Endothelial cell of umbilical vein (primary cell): ENCODE data around the gene SPIRE2. TPM values are rescaled to one million over a fixed set of nuclear protein-coding genes. Genes with fewer than 3 reads are reported as not detected.

Source experiments
- BruUV-seq: library from RNA; stranded (reverse); fragments of 400-500 nt; replicated peaks from 2 replicates; lab custom pipeline; 2021; lab: Mats Ljungman, UMichigan
- CTCF ChIA-PET: fragments of 300-600, 350-600 bp; sonication (Branson Sonifier 250); formaldehyde crosslinking; loops from one replicate; lab custom pipeline; 2021; ENCODE audit warnings: antibody characterized with exemption, inconsistent platforms; lab: Charles Lee
- POLR2A ChIA-PET: fragments of 300-600, 350-600 bp; sonication (Branson Sonifier 250); formaldehyde crosslinking; loops from one replicate; lab custom pipeline; 2021; ENCODE audit warnings: antibody characterized with exemption, inconsistent platforms; lab: Charles Lee
- DNase-seq: peaks from one replicate; pipeline ENCODE4 v3.0.0-alpha.2; 2011; ENCODE audit warnings: low read depth, low spot score
- FAIRE-seq: peaks from 2 replicates; lab custom pipeline; 2011; peaks lifted over from hg19 to GRCh38; lab: Jason Lieb, UNC
- H2AFZ ChIP-seq: 2 replicates; pipeline ENCODE4 v1.6.0; 2012; ENCODE audit warnings: low read depth, low read length, control low read depth, inconsistent platforms
- H3K27ac ChIP-seq: 2 replicates; pipeline ENCODE4 v1.5.1; 2011; ENCODE audit warnings: low read depth, mild to moderate bottlenecking, control low read depth, low read length, moderate library complexity; ENCODE audit not compliant: insufficient read depth
- H3K27me3 ChIP-seq, 2 experiments: 2 replicates each; pipeline versions ENCODE4 v1.6.0 to v1.6.1; 2011; ENCODE audit warnings: low read length in 2 of 2, mixed read lengths in 1 of 2; ENCODE audit not compliant: control insufficient read depth in 2 of 2, insufficient read depth in 2 of 2
- H3K36me3 ChIP-seq, 2 experiments: 2 replicates in 1 of 2; 3 replicates in 1 of 2; pipeline ENCODE4 v1.5.1; 2011; ENCODE audit warnings: low read length in 2 of 2, mild to moderate bottlenecking in 1 of 2, moderate library complexity in 1 of 2; ENCODE audit not compliant: control insufficient read depth in 2 of 2, insufficient read depth in 2 of 2; ENCODE audit errors: extremely low read depth in 1 of 2
- H3K4me1 ChIP-seq: 3 replicates; pipeline ENCODE4 v1.5.1; 2011; ENCODE audit warnings: mild to moderate bottlenecking, low read length; ENCODE audit not compliant: control insufficient read depth, insufficient read depth; ENCODE audit errors: extremely low read depth
- H3K4me2 ChIP-seq: 2 replicates; pipeline ENCODE4 v1.6.1; 2011; ENCODE audit warnings: low read length, control low read depth, mixed read lengths; ENCODE audit not compliant: insufficient read depth
- H3K4me3 ChIP-seq, 3 experiments: fragments of 200-600 bp in 1 of 3; sonication (generic), shearing (Covaris generic) in 1 of 3; replicated peaks in 1 of 3; 2 replicates each; pipeline ENCODE4 v1.5.1; 2011 to 2016; ENCODE audit warnings: control low read depth in 3 of 3, low read length in 3 of 3, mild to moderate bottlenecking in 2 of 3, inconsistent platforms in 1 of 3, low read depth in 1 of 3, moderate library complexity in 1 of 3; ENCODE audit not compliant: insufficient read depth in 1 of 3
- H3K79me2 ChIP-seq: 2 replicates; pipeline ENCODE4 v1.6.0; 2012; ENCODE audit warnings: low read length, inconsistent platforms; ENCODE audit not compliant: control insufficient read depth, insufficient read depth
- H3K9ac ChIP-seq: replicated peaks from 2 replicates; pipeline ENCODE3; 2011; ENCODE audit warnings: low read length, control low read depth; ENCODE audit not compliant: insufficient read depth; ENCODE audit errors: extremely low read depth
- H3K9me1 ChIP-seq: replicated peaks from 3 replicates; pipeline ENCODE4 v1.6.0; 2011; ENCODE audit warnings: mild to moderate bottlenecking, low read length; ENCODE audit not compliant: control insufficient read depth, insufficient read depth; ENCODE audit errors: extremely low read depth
- H3K9me3 ChIP-seq: replicated peaks from 2 replicates; pipeline ENCODE4 v1.5.1; 2012; ENCODE audit warnings: low read length, inconsistent platforms; ENCODE audit not compliant: control insufficient read depth, insufficient read depth
- H4K20me1 ChIP-seq: replicated peaks from 2 replicates; pipeline ENCODE3; 2011; ENCODE audit warnings: mild to moderate bottlenecking, low read length; ENCODE audit not compliant: control insufficient read depth, insufficient read depth; ENCODE audit errors: extremely low read depth
- CTCF ChIP-seq, 2 donors: IDR thresholded peaks; 1 replicate in 1 of 2; 2 replicates in 1 of 2; pipeline ENCODE4 v1.5.1; 2011; ENCODE audit warnings: low read length in 2 of 2, mild to moderate bottlenecking in 2 of 2, moderate library complexity in 2 of 2, control low read depth in 1 of 2, inconsistent platforms in 1 of 2, low read depth in 1 of 2; ENCODE audit not compliant: insufficient read depth in 1 of 2; ENCODE audit errors: extremely low read depth in 1 of 2
- EZH2 ChIP-seq: IDR thresholded peaks from 2 replicates; pipeline ENCODE4 v1.6.1; 2012; ENCODE audit warnings: borderline replicate concordance, low read depth, mild to moderate bottlenecking, moderate library complexity, low read length, inconsistent platforms; ENCODE audit not compliant: severe bottlenecking
- FOS ChIP-seq: IDR thresholded peaks from 2 replicates; pipeline ENCODE4 v1.6.1; 2011; ENCODE audit warnings: mild to moderate bottlenecking, low read length, moderate library complexity, borderline replicate concordance; ENCODE audit not compliant: insufficient read depth
- GATA2 ChIP-seq: IDR thresholded peaks from 2 replicates; pipeline ENCODE4 v1.7.0; 2011; ENCODE audit warnings: low read depth, mild to moderate bottlenecking, moderate library complexity, mixed read lengths, low read length; ENCODE audit not compliant: insufficient read length, insufficient read depth
- JUN ChIP-seq: IDR thresholded peaks from 2 replicates; pipeline ENCODE4 v1.6.1; 2011; ENCODE audit warnings: borderline replicate concordance, low read depth; ENCODE audit not compliant: insufficient read length, insufficient read depth
- MAX ChIP-seq: IDR thresholded peaks from 2 replicates; pipeline ENCODE4 v1.6.1; 2011; ENCODE audit not compliant: insufficient read depth, insufficient read length
- MYC ChIP-seq: IDR thresholded peaks from one replicate; pipeline ENCODE4 v1.6.1; 2011; ENCODE audit warnings: mild to moderate bottlenecking, low read depth, low read length
- POLR2A ChIP-seq: IDR thresholded peaks from 2 replicates; pipeline ENCODE4 v1.6.1; 2012; ENCODE audit warnings: low read depth, mild to moderate bottlenecking, control low read depth, low read length
- POLR2AphosphoS5 ChIP-seq: IDR thresholded peaks from 2 replicates; pipeline ENCODE4 v1.6.1; 2012; ENCODE audit warnings: low read depth, mild to moderate bottlenecking, control low read depth, low read length, moderate library complexity; ENCODE audit not compliant: insufficient read depth
- dilution Hi-C: fragments of 300-500 bp; cut with MboI; formaldehyde crosslinking; loops from one replicate; pipeline ENCODE4 v1.15.0; 2019; ENCODE audit warnings: low sequenced_read_pairs; ENCODE audit not compliant: extremely low pct_ligation_motif_present
- intact Hi-C: fragments of 100-400 bp; cut with micrococcal nuclease; formaldehyde crosslinking; loops from one replicate; pipeline ENCODE4 v1.10.0; 2022
- polyA plus RNA-seq, 4 experiments: library from polyadenylated mRNA; depleted of rRNA in 3 of 4; stranded (reverse) in 3 of 4; unstranded in 1 of 4; fragments of >200 nt; gene quantifications; 2 replicates each; pipeline versions ENCODE4 v1.2.1 to v1.2.3, GENCODE V29; 2011 to 2012; ENCODE audit warnings: missing spikeins in 1 of 4
- total RNA-seq: library from RNA; stranded (reverse); gene quantifications from 2 replicates; pipeline ENCODE4 v1.2.3, GENCODE V29; 2021

The SPIRE2 gene
- total and polyA plus RNA-seq, 2 donors (not counting 3 experiments of a cell fraction or from before 2014, with no cell fraction given): 1.2 to 3.1 TPM

GRCh38 chr16:89828870-89829629 is 775 bp downstream of the SPIRE2 start:
- intact Hi-C loops: loop anchor here (1.0 kb wide), 1 partner anchor 13 kb away; the partner anchor contains the start of gene FANCA
- BruUV-seq: no TSS peak
- CTCF ChIA-PET: interaction anchor here (0.7 to 3.0 kb wide), 6 partner anchors 9 to 123 kb away, joined by 3 to 17 read pairs (median 3); partner anchors contain the start of gene FANCA

More at GRCh38 chr16:89828870-89829629, 775 bp downstream of the SPIRE2 start:
- no peak overlapping the region for H3K27ac ChIP-seq
- peak overlapping the region; percentile 65 for H2AFZ ChIP-seq
- DNase-seq (no peak), FAIRE-seq (no peak)
- H3K79me2 ChIP-seq: no peaks in the 10 kb centered on the region
- no peaks in the 10 kb centered on the region for H3K9me1 ChIP-seq
- H3K9ac ChIP-seq: no peak overlapping the region
- no peaks in the 10 kb centered on the region for H3K9me3 ChIP-seq
- dilution Hi-C loops: no loop called here
- H3K27me3 ChIP-seq: no peaks in the 10 kb centered on the region
- H3K4me1 ChIP-seq: peaks cover 9% of the 10 kb centered on the region
- peak overlapping the region in 2 of 3 experiments; percentile 23 to 32 for H3K4me3 ChIP-seq
- H3K36me3 ChIP-seq: no peaks in the 10 kb centered on the region
- POLR2A ChIA-PET: no interaction called here
- peak overlapping the region; percentile 53 for H3K4me2 ChIP-seq
- TF ChIP-seq MYC (no peak), GATA2 (no peak), FOS (no peak), JUN (no peak), POLR2AphosphoS5 (no peak), POLR2A (no peak), MAX (no peak), EZH2 (no peak), CTCF (IDR thresholded peaks at IDR 0.05; ENCODE audit: extremely low read depth in 1 of 2, insufficient read depth in 1 of 2, low read depth in 1 of 2, low read length in 2 of 2) (no peak)
- H4K20me1 ChIP-seq: no peaks in the 10 kb centered on the region
